CD4-positive, alpha-beta T cell treated with Interferon gamma for 1 hour (primary cell): ENCODE results near the gene LENG8.
"Not testable (repeated sequence)": the region's sequence is repeated elsewhere in the genome, so short reads cannot be mapped to it uniquely, and the experiment has no call there.

ENCODE experiments used
- DNase-seq: peaks from one replicate; pipeline ENCODE4 v3.0.0-alpha.2; 2020

The LENG8 gene

GRCh38 chr19:54462655-54463530, 13.9 kb downstream of the LENG8 start:
- peak; percentile 67 for DNase-seq

GRCh38 chr19:54463531-54464043, 14.6 kb downstream of the LENG8 start, which contains the start of gene LENG9:
Gene LENG9, minus strand, starts transcription at chr19:54463778. Its CDS starts 252 bp downstream, at chr19:54463526.
- DNase-seq, result peak; percentile 97

- no peak for DNase-seq
These were observed 15.1 kb downstream of the LENG8 start for GRCh38 chr19:54464044-54464629.

- peak; percentile 79 for DNase-seq
These were observed 15.8 kb downstream of the LENG8 start for GRCh38 chr19:54464630-54465425.

- no peak for DNase-seq
These were observed 16.6 kb downstream of the LENG8 start for GRCh38 chr19:54465426-54466109.

- DNase-seq, result not testable (repeated sequence)
These were observed 17.1 kb downstream of the LENG8 start for GRCh38 chr19:54466110-54466480.

- no peak for DNase-seq
These were observed 20.5 kb downstream of the LENG8 start for GRCh38 chr19:54469496-54469934.

- no peak for DNase-seq
These were observed 21.4 kb downstream of the LENG8 start for GRCh38 chr19:54470276-54470887.

GRCh38 chr19:54470991-54471782, 22.2 kb downstream of the LENG8 start:
- no peak for DNase-seq

GRCh38 chr19:54473071-54473891, 24.3 kb downstream of the LENG8 start, which contains the start of gene CDC42EP5:
Gene CDC42EP5, minus strand, starts transcription at chr19:54473296. Its CDS starts 7,749 bp downstream, at chr19:54465547.
- no peak for DNase-seq

GRCh38 chr19:54473892-54474372, 24.9 kb downstream of the LENG8 start:
- no peak for DNase-seq

GRCh38 chr19:54475706-54476105, 26.7 kb downstream of the LENG8 start:
- DNase-seq, result no peak

GRCh38 chr19:54477650-54478049, 28.7 kb downstream of the LENG8 start:
- DNase-seq, result no peak

- DNase-seq, result no peak
These were observed 29.8 kb downstream of the LENG8 start for GRCh38 chr19:54478677-54479266.

GRCh38 chr19:54480051-54480450, 31.1 kb downstream of the LENG8 start:
- no peak for DNase-seq

GRCh38 chr19:54481326-54481930, 32.4 kb downstream of the LENG8 start:
- DNase-seq, result peak; percentile 29

GRCh38 chr19:54482889-54483288, 33.9 kb downstream of the LENG8 start:
- no peak for DNase-seq

- no peak for DNase-seq
These were observed 35.5 kb downstream of the LENG8 start for GRCh38 chr19:54484451-54484850.

GRCh38 chr19:54485851-54486250, 36.9 kb downstream of the LENG8 start:
- DNase-seq, result no peak
